Caco-2 (cell line): ENCODE data around the gene CBFA2T2. TPM values are rescaled to one million over a fixed set of nuclear protein-coding genes. Genes with fewer than 3 reads are reported as not detected.

Experiments used
- BruUV-seq: library from RNA; stranded (reverse); fragments of 400-500 nt; replicated peaks from 2 replicates; lab custom pipeline; 2021; lab: Mats Ljungman, UMichigan
- CTCF ChIA-PET: fragments of 300-600 bp; sonication (Branson Sonifier 250); formaldehyde crosslinking; loops from one replicate; lab custom pipeline; 2022; ENCODE audit warnings: antibody characterized with exemption; lab: Charles Lee
- POLR2A ChIA-PET: fragments of 300-600 bp; sonication (Branson Sonifier 250); formaldehyde crosslinking; loops from one replicate; lab custom pipeline; 2022; ENCODE audit warnings: antibody characterized with exemption; lab: Charles Lee
- DNase-seq, 2 experiments: peaks; one replicate each; pipeline versions ENCODE4 v3.0.0 to v3.0.0-alpha.2; 2020 to 2022
- H3K27me3 ChIP-seq: replicated peaks from 2 replicates; pipeline ENCODE4 v1.6.0; 2011; ENCODE audit warnings: low read length; ENCODE audit not compliant: control insufficient read depth, insufficient read depth
- H3K36me3 ChIP-seq: 2 replicates; pipeline ENCODE4 v1.5.1; 2011; ENCODE audit warnings: low read length; ENCODE audit not compliant: control insufficient read depth, insufficient read depth
- H3K4me1 ChIP-seq: fragments of 250-450 bp; sonication (Bioruptor Pico); 2 replicates; pipeline ENCODE4 v1.5.1; 2020; ENCODE audit warnings: mild to moderate bottlenecking
- H3K4me3 ChIP-seq: 2 replicates; pipeline ENCODE4 v1.5.1; 2011; ENCODE audit warnings: low read depth, mild to moderate bottlenecking, control low read depth, low read length
- H3K9me3 ChIP-seq: fragments of 250-450 bp; sonication (Bioruptor Pico); 2 replicates; pipeline ENCODE4 v1.5.1; 2020; ENCODE audit warnings: mild to moderate bottlenecking, moderate library complexity
- H3K27ac Mint-ChIP-seq: one replicate; pipeline ENCODE4 v1.8.0; 2022; ENCODE audit warnings: mixed read lengths; ENCODE audit not compliant: unreplicated experiment
- H3K27me3 Mint-ChIP-seq: one replicate; pipeline ENCODE4 v1.8.0; 2022; ENCODE audit warnings: mixed read lengths; ENCODE audit not compliant: insufficient read depth, unreplicated experiment
- H3K36me3 Mint-ChIP-seq: one replicate; pipeline ENCODE4 v1.8.0; 2022; ENCODE audit warnings: mild to moderate bottlenecking, mixed read lengths; ENCODE audit not compliant: insufficient read depth, unreplicated experiment
- H3K4me1 Mint-ChIP-seq: one replicate; pipeline ENCODE4 v1.8.0; 2022; ENCODE audit warnings: low read depth, mixed read lengths; ENCODE audit not compliant: unreplicated experiment
- H3K4me3 Mint-ChIP-seq: one replicate; pipeline ENCODE4 v1.8.0; 2022; ENCODE audit warnings: mild to moderate bottlenecking, moderate library complexity, mixed read lengths; ENCODE audit not compliant: unreplicated experiment
- H3K9me3 Mint-ChIP-seq: one replicate; pipeline ENCODE4 v1.8.0; 2022; ENCODE audit warnings: mixed read lengths; ENCODE audit not compliant: unreplicated experiment
- intact Hi-C: fragments of 100-400 bp; cut with micrococcal nuclease; formaldehyde crosslinking; loops from one replicate; pipeline ENCODE4 v1.10.0; 2022; ENCODE audit not compliant: unreplicated experiment
- total RNA-seq: library from RNA; stranded (reverse); gene quantifications from 2 replicates; pipeline ENCODE4 v1.2.3, GENCODE V29; 2022
- TF ChIP-seq, protein P1 (sequence below), 2 experiments: fragments of 200-600 bp in 1 of 2; IDR thresholded peaks; 1 replicate in 1 of 2; 2 replicates in 1 of 2; pipeline versions ENCODE4 v1.5.1 to v1.8.0; 2011 to 2022; ENCODE audit warnings: antibody characterized with exemption in 1 of 2, control low read depth in 1 of 2, inconsistent platforms in 1 of 2, low read depth in 1 of 2, low read length in 1 of 2, mild to moderate bottlenecking in 1 of 2, moderate library complexity in 1 of 2; ENCODE audit not compliant: insufficient read depth in 1 of 2, severe bottlenecking in 1 of 2, unreplicated experiment in 1 of 2

CBFA2T2 gene
- total RNA-seq, 1 experiment from 2014 or later: 30.6 TPM

DNA sequence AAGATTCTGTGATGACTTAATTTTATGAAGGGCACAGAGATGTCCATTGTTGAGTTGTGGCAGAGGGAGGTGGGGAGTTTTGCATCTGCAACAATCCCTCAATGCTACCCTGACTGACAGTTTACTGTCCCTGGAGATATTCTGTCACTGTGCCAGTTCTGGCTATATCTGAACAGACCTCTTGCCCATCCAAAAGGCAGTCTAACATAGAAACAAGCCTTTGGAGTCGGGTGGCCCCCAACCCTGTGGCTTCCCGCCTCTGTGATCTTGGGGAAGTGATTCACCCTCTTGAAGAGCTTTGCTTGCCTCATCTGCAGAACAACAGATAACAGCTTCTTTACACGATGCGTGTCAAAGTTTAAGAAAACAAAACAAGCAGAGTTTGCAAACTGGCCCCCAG lies 200.1 kb downstream of the CBFA2T2 start:
- Mint-ChIP-seq H3K4me3 (no peak overlapping the region), H3K4me1 (peaks cover 52% of the 10 kb centered on the region), H3K27me3 (no peaks in the 10 kb centered on the region), H3K36me3 (peaks cover 8% of the 10 kb centered on the region), H3K9me3 (no peaks in the 10 kb centered on the region), H3K27ac (peak overlapping the region; percentile 19)
- no TSS peak for BruUV-seq
- intact Hi-C loops: loop anchor here (5.0 kb wide), 2 partner anchors 122 to 302 kb away; partner anchors contain the start of genes CHMP4B and RALY
- no peak for DNase-seq
- ChIA-PET POLR2A (interaction anchor here (1.0 kb wide), 1 partner anchor 30 kb away, joined by 7 read pairs; the partner anchor contains the start of gene PXMP4), CTCF (interaction anchor here (0.7 to 1.0 kb wide), 2 partner anchors 42 to 528 kb away, joined by 3 read pairs; partner anchors contain the start of gene ZNF341)
- Histone ChIP-seq H3K36me3 (no peaks in the 10 kb centered on the region), H3K27me3 (no peaks in the 10 kb centered on the region), H3K9me3 (no peaks in the 10 kb centered on the region), H3K4me1 (peaks cover 47% of the 10 kb centered on the region), H3K4me3 (no peak overlapping the region)
- TF ChIP-seq, protein P1, sequence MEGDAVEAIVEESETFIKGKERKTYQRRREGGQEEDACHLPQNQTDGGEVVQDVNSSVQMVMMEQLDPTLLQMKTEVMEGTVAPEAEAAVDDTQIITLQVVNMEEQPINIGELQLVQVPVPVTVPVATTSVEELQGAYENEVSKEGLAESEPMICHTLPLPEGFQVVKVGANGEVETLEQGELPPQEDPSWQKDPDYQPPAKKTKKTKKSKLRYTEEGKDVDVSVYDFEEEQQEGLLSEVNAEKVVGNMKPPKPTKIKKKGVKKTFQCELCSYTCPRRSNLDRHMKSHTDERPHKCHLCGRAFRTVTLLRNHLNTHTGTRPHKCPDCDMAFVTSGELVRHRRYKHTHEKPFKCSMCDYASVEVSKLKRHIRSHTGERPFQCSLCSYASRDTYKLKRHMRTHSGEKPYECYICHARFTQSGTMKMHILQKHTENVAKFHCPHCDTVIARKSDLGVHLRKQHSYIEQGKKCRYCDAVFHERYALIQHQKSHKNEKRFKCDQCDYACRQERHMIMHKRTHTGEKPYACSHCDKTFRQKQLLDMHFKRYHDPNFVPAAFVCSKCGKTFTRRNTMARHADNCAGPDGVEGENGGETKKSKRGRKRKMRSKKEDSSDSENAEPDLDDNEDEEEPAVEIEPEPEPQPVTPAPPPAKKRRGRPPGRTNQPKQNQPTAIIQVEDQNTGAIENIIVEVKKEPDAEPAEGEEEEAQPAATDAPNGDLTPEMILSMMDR (IDR thresholded peaks at IDR 0.05; ENCODE audit: insufficient read depth in 1 of 2, low read depth in 1 of 2, low read length in 1 of 2, severe bottlenecking in 1 of 2, unreplicated experiment in 1 of 2): no peak

DNA sequence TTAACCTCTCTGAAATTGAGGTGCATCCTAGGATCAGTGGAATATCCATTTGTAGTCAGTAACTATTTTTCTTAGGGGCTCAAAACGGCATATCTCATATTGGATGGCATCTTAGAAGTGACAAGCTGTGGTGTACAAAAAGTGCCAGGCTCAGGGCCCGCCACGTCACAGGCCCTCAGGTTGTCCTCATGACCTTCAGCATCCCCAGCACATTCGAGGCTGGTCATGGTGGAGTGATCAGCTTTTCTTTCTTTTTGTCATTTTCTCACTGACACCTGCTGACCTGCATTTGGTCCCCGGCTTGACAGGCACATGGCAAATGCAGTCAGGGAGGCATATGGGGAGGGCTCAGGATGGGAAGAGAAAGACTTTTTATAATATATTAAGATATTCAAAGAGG lies 203.4 kb downstream of the CBFA2T2 start:
- Mint-ChIP-seq H3K4me3 (no peak overlapping the region), H3K36me3 (no peaks in the 10 kb centered on the region), H3K27ac (no peak overlapping the region), H3K9me3 (peaks cover 14% of the 10 kb centered on the region), H3K4me1 (peaks cover 26% of the 10 kb centered on the region), H3K27me3 (no peaks in the 10 kb centered on the region)
- Histone ChIP-seq H3K4me3 (no peak overlapping the region), H3K9me3 (peaks cover 4% of the 10 kb centered on the region; the same call in 1 of the 2 replicates), H3K36me3 (no peaks in the 10 kb centered on the region), H3K27me3 (no peaks in the 10 kb centered on the region), H3K4me1 (peaks cover 27% of the 10 kb centered on the region)
- TF ChIP-seq, protein P1 (IDR thresholded peaks at IDR 0.05; ENCODE audit: insufficient read depth in 1 of 2, low read depth in 1 of 2, low read length in 1 of 2, severe bottlenecking in 1 of 2, unreplicated experiment in 1 of 2): no peak
- ChIA-PET CTCF (interaction anchor here (1.4 kb wide), 1 partner anchor 27 kb away, joined by 5 read pairs; the partner anchor contains the start of gene PXMP4), POLR2A (no interaction called here)
- intact Hi-C loops: no loop called here
- DNase-seq: no peak
- no TSS peak for BruUV-seq

DNA sequence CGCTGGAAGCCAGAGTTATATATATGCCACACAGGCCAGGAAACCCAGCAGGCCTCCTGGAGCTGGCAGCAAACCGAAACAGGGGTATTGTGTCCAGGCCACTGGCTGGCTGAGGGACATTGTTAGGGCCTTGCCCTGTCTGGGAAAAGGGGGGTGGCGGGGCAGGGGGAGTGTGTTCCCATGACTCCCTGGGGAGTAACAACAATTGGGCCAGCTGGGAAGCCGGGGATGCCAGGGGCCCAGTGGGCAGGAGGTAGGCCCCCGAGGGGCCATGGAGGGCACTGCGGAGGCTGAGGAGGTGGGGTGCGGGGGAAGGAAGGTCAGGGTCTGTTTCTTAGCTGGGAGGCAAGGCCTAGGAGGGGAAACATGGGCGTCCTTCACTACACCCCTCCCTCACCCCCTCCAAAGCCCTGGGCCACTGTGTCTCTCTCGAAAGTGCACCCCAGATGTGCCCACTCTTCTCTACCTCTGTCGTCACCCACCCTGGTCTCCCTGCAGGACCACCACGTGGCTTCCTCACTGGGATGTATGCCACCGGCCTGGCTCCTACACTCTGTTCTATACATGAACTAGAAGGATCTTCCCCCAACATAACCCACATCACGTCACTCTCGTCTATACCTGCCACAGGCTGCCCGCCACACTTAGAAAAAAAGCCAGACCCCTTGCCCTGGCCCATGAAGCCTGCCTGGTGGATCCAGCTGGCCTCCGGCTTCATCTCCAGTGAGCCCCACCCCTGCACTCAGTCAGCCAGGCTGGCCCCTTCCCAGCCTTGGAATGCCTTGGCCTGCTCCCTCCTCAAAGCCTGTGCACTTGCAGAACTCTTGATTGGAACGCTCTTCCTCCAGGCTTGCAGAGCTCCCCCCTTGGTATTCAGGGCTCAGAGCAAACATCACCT lies 204.1 kb downstream of the CBFA2T2 start:
- ChIA-PET CTCF (no interaction called here), POLR2A (no interaction called here)
- H3K27me3 ChIP-seq: no peaks in the 10 kb centered on the region
- intact Hi-C loops: no loop called here
- Mint-ChIP-seq H3K36me3 (no peaks in the 10 kb centered on the region), H3K27me3 (no peaks in the 10 kb centered on the region), H3K9me3 (peaks cover 19% of the 10 kb centered on the region), H3K4me1 (peaks cover 19% of the 10 kb centered on the region), H3K27ac (peak overlapping the region; percentile 4), H3K4me3 (no peak overlapping the region)
- peaks cover 20% of the 10 kb centered on the region for H3K4me1 ChIP-seq
- TF ChIP-seq, protein P1 (IDR thresholded peaks at IDR 0.05; ENCODE audit: insufficient read depth in 1 of 2, low read depth in 1 of 2, low read length in 1 of 2, severe bottlenecking in 1 of 2, unreplicated experiment in 1 of 2): no peak
- no peaks in the 10 kb centered on the region for H3K36me3 ChIP-seq
- DNase-seq: no peak
- BruUV-seq: no TSS peak
- H3K4me3 ChIP-seq: no peak overlapping the region
- H3K9me3 ChIP-seq: peaks cover 8% of the 10 kb centered on the region; the same call in 1 of the 2 replicates
